Amygdala (tissue), 56 donors: ENCODE measurements around the gene BCAR1.
"Not testable (repeated sequence)": the region's sequence is repeated elsewhere in the genome, so short reads cannot be mapped to it uniquely, and the experiment has no call there.

Experiments used
- DNase-seq, 56 donors: peaks; one replicate each; lab custom pipeline; 2025; lab: John Stamatoyannopoulos, UW

Gene BCAR1

GRCh38 chr16:75271441-75272096 is 20.1 kb upstream of the BCAR1 start:
- DNase-seq: no peak

- not testable (repeated sequence) for DNase-seq
Observed at GRCh38 chr16:75269358-75269757, 17.9 kb upstream of the BCAR1 start.

- DNase-seq: peak in 16 of 56 donors; percentile 11 to 59 (median 42)
Observed at GRCh38 chr16:75267631-75268264, 16.3 kb upstream of the BCAR1 start.

- DNase-seq: peak in 44 of 56 donors; percentile 19 to 87 (median 62)
Observed at GRCh38 chr16:75266738-75267630, 15.6 kb upstream of the BCAR1 start.

GRCh38 chr16:75265911-75266701 is 14.7 kb upstream of the BCAR1 start:
- DNase-seq: peak in 42 of 56 donors; percentile 29 to 82 (median 62)

GRCh38 chr16:75264999-75265910 is 13.8 kb upstream of the BCAR1 start:
- peak in 23 of 56 donors; percentile 24 to 68 (median 47) for DNase-seq

GRCh38 chr16:75264457-75264998 is 13.1 kb upstream of the BCAR1 start:
- DNase-seq: peak in 24 of 56 donors; percentile 26 to 82 (median 54)

GRCh38 chr16:75263963-75264445 is 12.6 kb upstream of the BCAR1 start:
- DNase-seq: peak in 14 of 56 donors; percentile 37 to 84 (median 52)

GRCh38 chr16:75263291-75263962 is 12.0 kb upstream of the BCAR1 start:
- no peak for DNase-seq

GRCh38 chr16:75262800-75263127 is 11.3 kb upstream of the BCAR1 start:
- no peak for DNase-seq

- peak in 1 of 56 donors; percentile 58 for DNase-seq
Observed at GRCh38 chr16:75262104-75262799, 10.8 kb upstream of the BCAR1 start.

- DNase-seq: no peak
Observed at GRCh38 chr16:75261590-75262078, 10.2 kb upstream of the BCAR1 start.

- no peak for DNase-seq
Observed at GRCh38 chr16:75260851-75261589, 9.6 kb upstream of the BCAR1 start.

GRCh38 chr16:75258807-75259141 is 7.3 kb upstream of the BCAR1 start:
- DNase-seq: no peak

- no peak for DNase-seq
Observed at GRCh38 chr16:75257886-75258806, 6.7 kb upstream of the BCAR1 start.
